SU-DHL-6 (cell line): ENCODE results near the gene EVA1C.
"Not testable (repeated sequence)": the region's sequence is repeated elsewhere in the genome, so short reads cannot be mapped to it uniquely, and the experiment has no call there.

Source experiments
- H2AFZ ChIP-seq: fragments of 200-600 bp; sonication (generic); 2 replicates; pipeline ENCODE4 v1.6.1; 2014; ENCODE audit warnings: low read depth, mild to moderate bottlenecking, moderate library complexity, mixed read lengths, antibody characterized with exemption, low read length; ENCODE audit not compliant: severe bottlenecking
- H3F3A ChIP-seq: fragments of 200-600 bp; shearing (Covaris generic); 2 replicates; pipeline ENCODE4 v1.6.0; 2016; ENCODE audit warnings: antibody characterized with exemption, mild to moderate bottlenecking; ENCODE audit not compliant: insufficient read depth
- H3K27ac ChIP-seq: fragments of 200-600 bp; sonication (generic); 2 replicates; pipeline ENCODE4 v1.5.1; 2016; ENCODE audit warnings: low read depth, mild to moderate bottlenecking, low read length, moderate library complexity, mixed read lengths
- H3K27me3 ChIP-seq: fragments of 200-600 bp; sonication (generic), shearing (Covaris generic); 2 replicates; pipeline ENCODE4 v1.6.0; 2014; ENCODE audit warnings: mild to moderate bottlenecking, low read length
- H3K36me3 ChIP-seq: fragments of 200-600 bp; sonication (generic); 2 replicates; pipeline ENCODE4 v1.6.1; 2014; ENCODE audit warnings: mild to moderate bottlenecking, low read length, mixed read lengths
- H3K4me2 ChIP-seq: fragments of 300-600, 200-600 bp; shearing (Covaris generic), sonication (generic); 2 replicates; pipeline ENCODE4 v1.6.0; 2014; ENCODE audit warnings: low read length, low read depth, mild to moderate bottlenecking; ENCODE audit not compliant: poor library complexity, severe bottlenecking
- H3K4me3 ChIP-seq: fragments of 200-600 bp; sonication (generic); 2 replicates; pipeline ENCODE4 v1.5.1; 2014; ENCODE audit warnings: antibody characterized with exemption, low read length, mild to moderate bottlenecking, mixed read lengths; ENCODE audit not compliant: insufficient read depth, poor library complexity, severe bottlenecking
- H3K79me2 ChIP-seq: fragments of 200-600 bp; sonication (generic); 2 replicates; pipeline ENCODE4 v1.6.1; 2014; ENCODE audit warnings: mild to moderate bottlenecking, low read length, moderate library complexity; ENCODE audit not compliant: insufficient read depth
- H3K9ac ChIP-seq: fragments of 200-600 bp; sonication (generic); 2 replicates; pipeline ENCODE4 v1.7.0; 2014; ENCODE audit warnings: mild to moderate bottlenecking, low read length
- H3K9me2 ChIP-seq: fragments of 200-600 bp; sonication (generic); replicated peaks from 2 replicates; pipeline ENCODE4 v1.6.1; 2014; ENCODE audit warnings: low read length; ENCODE audit not compliant: insufficient read depth
- H3K9me3 ChIP-seq: fragments of 200-600 bp; sonication (generic); 2 replicates; pipeline ENCODE4 v1.6.1; 2014; ENCODE audit warnings: low read length, mixed read lengths; ENCODE audit not compliant: insufficient read depth
- H4K20me1 ChIP-seq: fragments of 200-600 bp; sonication (generic); 2 replicates; pipeline ENCODE4 v1.6.1; 2014; ENCODE audit warnings: low read depth, mild to moderate bottlenecking, antibody characterized with exemption, low read length, moderate library complexity, mixed read lengths
- CTCF ChIP-seq: fragments of 200-600 bp; sonication (generic); IDR thresholded peaks from one replicate; pipeline ENCODE4 v1.5.1; 2017; ENCODE audit warnings: antibody characterized with exemption, mild to moderate bottlenecking, low read length, moderate library complexity; ENCODE audit not compliant: insufficient read depth, poor library complexity, severe bottlenecking
- EZH2phosphoT487 ChIP-seq: fragments of 200-600 bp; sonication (generic), shearing (Covaris generic); conservative IDR thresholded peaks from 2 replicates; pipeline ENCODE4 v1.6.1; 2018; ENCODE audit warnings: mild to moderate bottlenecking, antibody characterized with exemption, low read length, moderate library complexity, mixed read lengths

Gene EVA1C

GRCh38 chr21:32539378-32539777, 126.9 kb downstream of the EVA1C start:
- no peak for TF ChIP-seq EZH2phosphoT487
- TF ChIP-seq CTCF, result no peak
- Histone ChIP-seq H3F3A (no peaks in the 10 kb centered on the region), H3K9ac (no peak overlapping the region), H2AFZ (no peak overlapping the region), H3K4me3 (no peak overlapping the region), H3K9me3 (no peaks in the 10 kb centered on the region), H4K20me1 (no peaks in the 10 kb centered on the region), H3K36me3 (no peaks in the 10 kb centered on the region), H3K4me2 (no peak overlapping the region), H3K9me2 (no peaks in the 10 kb centered on the region), H3K79me2 (no peaks in the 10 kb centered on the region), H3K27ac (no peak overlapping the region), H3K27me3 (no peaks in the 10 kb centered on the region)

GRCh38 chr21:32543056-32543455, 130.6 kb downstream of the EVA1C start:
- not testable (repeated sequence) for H3F3A ChIP-seq, H3K9me2 ChIP-seq, H3K27ac ChIP-seq, H4K20me1 ChIP-seq, H3K27me3 ChIP-seq, H3K9me3 ChIP-seq, H3K4me3 ChIP-seq, H3K4me2 ChIP-seq, H3K9ac ChIP-seq, H2AFZ ChIP-seq, H3K79me2 ChIP-seq, H3K36me3 ChIP-seq

- no peaks in the 10 kb centered on the region for H4K20me1 ChIP-seq
- H3K27ac ChIP-seq, result no peak overlapping the region
- no peaks in the 10 kb centered on the region for H3K36me3 ChIP-seq
- H3K4me2 ChIP-seq, result no peak overlapping the region
- no peak overlapping the region for H3K9ac ChIP-seq
- no peaks in the 10 kb centered on the region for H3K79me2 ChIP-seq
- no peak overlapping the region for H3K4me3 ChIP-seq
- no peaks in the 10 kb centered on the region for H3F3A ChIP-seq
- TF ChIP-seq EZH2phosphoT487, result no peak
- TF ChIP-seq CTCF, result no peak
- no peaks in the 10 kb centered on the region for H3K9me2 ChIP-seq
- no peaks in the 10 kb centered on the region for H3K27me3 ChIP-seq
- no peak overlapping the region for H2AFZ ChIP-seq
- no peaks in the 10 kb centered on the region for H3K9me3 ChIP-seq
Measured at GRCh38 chr21:32543975-32544374, 131.5 kb downstream of the EVA1C start.

- Histone ChIP-seq H2AFZ (no peak overlapping the region), H3K9ac (no peak overlapping the region), H3K4me2 (no peak overlapping the region), H3K9me2 (no peaks in the 10 kb centered on the region), H3K9me3 (no peaks in the 10 kb centered on the region), H4K20me1 (no peaks in the 10 kb centered on the region), H3K27ac (no peak overlapping the region), H3K79me2 (no peaks in the 10 kb centered on the region), H3K4me3 (no peak overlapping the region), H3K27me3 (no peaks in the 10 kb centered on the region), H3K36me3 (no peaks in the 10 kb centered on the region), H3F3A (no peaks in the 10 kb centered on the region)
- TF ChIP-seq EZH2phosphoT487 (no peak), CTCF (no peak)
Measured at GRCh38 chr21:32544697-32545096, 132.2 kb downstream of the EVA1C start.
